Stimulated activated CD8-positive, alpha-beta memory T cell treated with anti-CD3 and anti-CD28 coated beads, Interleukin-12 subunit alpha, Interleukin-12 subunit beta, amount 100 ng/mL, for 4 hours (primary cell): Measurements from ENCODE around the gene CNOT9.

Source experiments
- DNase-seq: peaks from one replicate; pipeline ENCODE4 v3.0.0-alpha.2; 2020; ENCODE audit warnings: low read depth

The CNOT9 gene

GRCh38 chr2:218578272-218578877 is 9.7 kb downstream of the CNOT9 start:
- no peak for DNase-seq

- no peak for DNase-seq
Observed at GRCh38 chr2:218582076-218582475, 13.4 kb downstream of the CNOT9 start.

- DNase-seq, result no peak
Observed at GRCh38 chr2:218583983-218584850, 15.6 kb downstream of the CNOT9 start.

- DNase-seq, result no peak
Observed at GRCh38 chr2:218585541-218585940, 16.9 kb downstream of the CNOT9 start.

GRCh38 chr2:218605432-218605831 is 36.8 kb downstream of the CNOT9 start:
- DNase-seq, result no peak

GRCh38 chr2:218607436-218608115 is 38.9 kb downstream of the CNOT9 start, which contains the start of gene PLCD4:
Gene PLCD4 (plus strand): TSS chr2:218607899. CDS start chr2:218615740, 7,841 bp downstream.
- no peak for DNase-seq

- no peak for DNase-seq
Observed at GRCh38 chr2:218615868-218616315, 47.3 kb downstream of the CNOT9 start.

- no peak for DNase-seq
Observed at GRCh38 chr2:218618102-218618860, 49.6 kb downstream of the CNOT9 start.

- no peak for DNase-seq
Observed at GRCh38 chr2:218621007-218621406, 52.4 kb downstream of the CNOT9 start.

GRCh38 chr2:218622606-218623365 is 54.1 kb downstream of the CNOT9 start:
- no peak for DNase-seq

- DNase-seq, result no peak
Observed at GRCh38 chr2:218623366-218623705, 54.7 kb downstream of the CNOT9 start.

- no peak for DNase-seq
Observed at GRCh38 chr2:218626369-218626768, 57.7 kb downstream of the CNOT9 start.

GRCh38 chr2:218627939-218628338 is 59.3 kb downstream of the CNOT9 start:
- no peak for DNase-seq

- DNase-seq, result no peak
Observed at GRCh38 chr2:218631837-218632236, 63.2 kb downstream of the CNOT9 start.

GRCh38 chr2:218635719-218636118 is 67.1 kb downstream of the CNOT9 start:
- no peak for DNase-seq

- DNase-seq, result no peak
Observed at GRCh38 chr2:218638372-218638771, 69.7 kb downstream of the CNOT9 start.

GRCh38 chr2:218642121-218642656 is 73.5 kb downstream of the CNOT9 start:
- DNase-seq, result no peak

GRCh38 chr2:218642786-218643185 is 74.1 kb downstream of the CNOT9 start:
- DNase-seq, result no peak

GRCh38 chr2:218643751-218644310 is 75.2 kb downstream of the CNOT9 start:
- no peak for DNase-seq

- DNase-seq, result no peak
Observed at GRCh38 chr2:218644721-218645120, 76.1 kb downstream of the CNOT9 start.

- DNase-seq, result no peak
Observed at GRCh38 chr2:218645126-218645525, 76.5 kb downstream of the CNOT9 start.
